Suppressor macrophage treated with lipopolysaccharide for 4 hours (primary cell): Measurements from ENCODE around the gene SSBP2.

Experiments used
- DNase-seq: peaks from one replicate; pipeline ENCODE4 v3.0.0-alpha.2; 2020

Gene SSBP2

GRCh38 chr5:81363093-81363871 is 387.6 kb downstream of the SSBP2 start:
- DNase-seq, result peak; percentile 48
